ENCODE measurements around the gene OTOA.
A peak's percentile ranks its signal among the peaks of the same experiment; 100 is the strongest.
"Not testable (repeated sequence)": the region's sequence is repeated elsewhere in the genome, so short reads cannot be mapped to it uniquely, and the experiment has no call there.

The OTOA gene

DNA sequence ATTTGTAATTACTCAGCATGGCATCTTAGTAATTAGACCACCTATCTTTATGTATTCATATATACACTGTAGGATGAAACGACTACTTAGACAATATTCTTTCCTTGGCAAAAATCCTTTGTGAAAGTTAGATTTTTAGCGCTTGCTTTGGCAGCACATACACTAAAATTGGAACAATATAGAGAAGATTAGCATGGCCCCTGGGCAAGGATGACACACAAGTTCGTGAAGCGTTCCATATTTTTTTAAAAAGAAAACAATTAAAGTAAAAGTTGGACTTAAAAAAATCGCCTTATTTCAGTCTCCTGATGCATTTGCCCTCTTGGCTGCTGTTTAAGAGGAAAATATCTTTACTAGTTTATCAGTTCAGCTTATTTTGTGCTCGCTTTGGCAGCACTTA is 21.9 kb upstream of the OTOA start:
- DNase-seq (ENCODE audit: low spot score), result no peak

GRCh38 chr16:21642861-21643260 is 20.9 kb upstream of the OTOA start:
- no peak for DNase-seq (ENCODE audit: low spot score)

GRCh38 chr16:21643785-21644184 is 20.0 kb upstream of the OTOA start:
- no peak for DNase-seq (ENCODE audit: low spot score)

- no peak for DNase-seq (ENCODE audit: low spot score)
These were observed 19.1 kb upstream of the OTOA start for GRCh38 chr16:21644674-21645073.

DNA sequence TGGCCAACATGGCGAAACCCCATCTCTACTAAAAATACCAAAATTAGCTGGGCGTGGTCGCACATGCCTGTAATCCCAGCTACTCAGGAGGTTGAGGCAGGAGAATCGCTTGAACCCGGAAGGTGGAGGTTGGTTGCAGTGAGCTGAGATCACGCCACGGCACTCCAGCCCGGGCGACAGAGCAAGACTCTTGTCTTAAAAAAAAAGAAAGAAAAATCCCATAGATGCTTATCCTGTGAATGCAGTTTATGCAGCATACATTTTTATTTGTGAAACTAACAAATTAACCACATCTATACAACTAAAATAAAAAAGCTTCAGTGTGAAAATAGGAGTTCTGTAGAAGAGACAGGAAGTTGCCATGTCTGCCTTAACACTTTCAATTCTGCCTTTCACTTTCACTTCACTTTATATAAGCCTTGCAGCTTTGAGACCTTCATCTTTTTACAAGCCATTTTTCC is 18.5 kb upstream of the OTOA start:
- DNase-seq (ENCODE audit: low spot score), result peak; percentile 56

DNA sequence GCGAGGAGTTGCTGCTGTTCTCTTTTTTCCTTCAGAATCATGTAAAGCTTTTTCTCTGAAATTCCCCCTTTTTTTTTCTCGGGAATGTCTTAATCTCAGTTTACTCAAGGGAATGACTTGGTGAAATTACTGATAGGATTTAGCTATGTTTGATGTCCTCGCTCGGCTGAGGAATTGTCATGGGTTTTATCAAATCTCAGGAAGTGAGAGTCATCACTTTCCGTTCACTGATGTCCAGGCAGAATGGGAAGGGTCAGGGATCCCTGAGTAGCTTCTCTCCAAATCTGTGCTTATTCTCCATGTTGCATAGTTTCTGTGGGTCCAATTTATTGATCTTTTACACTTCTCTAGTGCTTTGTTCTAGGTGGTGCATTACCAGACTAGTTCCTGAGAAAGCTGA is 17.7 kb upstream of the OTOA start:
- no peak for DNase-seq (ENCODE audit: low spot score)

DNA sequence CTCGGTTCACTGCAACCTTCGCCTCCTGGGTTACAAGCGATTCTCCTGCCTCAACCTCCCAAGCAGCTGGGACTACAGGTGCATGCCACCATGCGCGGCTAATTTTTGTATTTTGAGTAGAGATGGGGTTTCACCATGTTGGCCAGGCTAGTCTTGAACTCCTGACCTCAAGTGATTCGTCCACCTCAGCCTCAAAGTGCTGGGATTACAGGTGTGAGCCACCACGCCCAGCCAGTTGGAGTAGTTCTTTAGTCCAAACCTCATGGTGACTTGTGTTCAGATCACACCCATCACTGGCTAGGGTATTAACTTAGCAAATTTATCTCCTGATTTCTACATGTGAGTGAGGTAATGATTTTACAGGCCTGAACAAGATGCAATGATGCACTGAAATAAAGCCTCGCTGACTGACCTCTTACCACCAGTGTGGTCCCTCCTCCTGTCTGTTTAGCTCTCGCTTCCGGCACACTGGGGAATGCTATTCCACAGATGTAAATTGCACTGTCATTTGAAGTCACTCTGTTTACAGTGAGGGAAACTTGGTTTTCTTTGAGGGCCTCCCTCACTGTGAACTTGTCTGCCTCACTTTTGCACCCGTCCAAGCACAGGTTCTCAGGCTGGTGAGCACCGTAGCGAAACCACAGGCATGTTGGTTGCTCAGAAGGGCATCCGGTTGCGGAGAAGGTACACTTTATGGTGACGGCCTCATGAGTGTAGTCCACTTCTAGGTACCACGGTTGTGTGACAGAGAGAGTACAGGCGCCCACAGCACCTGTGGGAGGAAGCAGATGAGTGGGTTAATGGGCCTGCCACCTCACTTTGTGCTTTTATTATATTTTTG is 16.8 kb upstream of the OTOA start:
- peak; percentile 90 for DNase-seq (ENCODE audit: low spot score)

GRCh38 chr16:21647562-21648164 is 16.1 kb upstream of the OTOA start:
- DNase-seq (ENCODE audit: low spot score), result no peak

- not testable (repeated sequence) for DNase-seq (ENCODE audit: low spot score)
These were observed 13.9 kb upstream of the OTOA start for GRCh38 chr16:21649826-21650406.

DNA sequence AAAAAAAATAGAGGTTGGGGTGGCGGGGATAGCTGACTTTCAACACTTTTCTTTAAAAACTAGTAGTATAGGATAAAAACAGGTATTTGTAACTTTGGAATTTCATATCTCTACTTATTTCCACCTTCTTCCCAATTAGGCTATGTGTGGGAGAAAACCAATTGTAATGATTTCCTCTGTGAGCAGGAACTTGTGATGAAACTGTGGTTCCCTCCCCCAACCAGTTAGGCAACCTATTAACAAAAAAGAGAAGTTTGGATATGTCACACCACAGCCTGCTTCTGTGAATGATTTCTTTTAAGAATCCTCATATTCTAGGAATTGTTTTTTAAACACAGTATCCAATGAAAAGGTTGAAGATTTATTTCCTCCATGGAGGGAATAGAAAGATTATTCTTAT is 13.2 kb upstream of the OTOA start:
- no peak for DNase-seq (ENCODE audit: low spot score)

GRCh38 chr16:21651515-21651914 is 12.3 kb upstream of the OTOA start:
- no peak for DNase-seq (ENCODE audit: low spot score)

DNA sequence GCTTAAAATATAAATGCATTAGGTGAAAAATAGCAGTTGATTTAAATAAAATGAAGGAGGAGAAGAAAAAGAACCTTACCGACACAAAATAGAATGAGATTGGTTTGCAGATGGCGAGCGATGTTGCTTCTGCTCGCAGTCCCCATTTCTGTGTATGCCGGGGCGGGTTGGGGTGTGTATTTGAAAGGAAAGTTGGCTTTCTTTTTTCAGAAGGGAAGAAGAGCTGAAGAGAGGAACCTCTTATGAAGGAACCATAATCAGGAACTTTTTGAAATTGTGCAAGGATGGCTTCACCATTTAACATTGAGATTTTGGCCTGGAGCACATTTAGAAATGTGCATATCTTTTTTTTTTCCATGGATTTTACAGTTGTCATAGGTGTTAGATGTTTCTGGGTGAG is 11.3 kb upstream of the OTOA start, which contains the start of gene IGSF6:
TSS of gene IGSF6 (minus strand) at position 156 of the 400 bp plus-strand sequence. CDS start at position 146, 10 bp downstream.
- DNase-seq (ENCODE audit: low spot score), result no peak

- DNase-seq (ENCODE audit: low spot score), result no peak
These were observed 10.2 kb upstream of the OTOA start for GRCh38 chr16:21653571-21653970.

DNA sequence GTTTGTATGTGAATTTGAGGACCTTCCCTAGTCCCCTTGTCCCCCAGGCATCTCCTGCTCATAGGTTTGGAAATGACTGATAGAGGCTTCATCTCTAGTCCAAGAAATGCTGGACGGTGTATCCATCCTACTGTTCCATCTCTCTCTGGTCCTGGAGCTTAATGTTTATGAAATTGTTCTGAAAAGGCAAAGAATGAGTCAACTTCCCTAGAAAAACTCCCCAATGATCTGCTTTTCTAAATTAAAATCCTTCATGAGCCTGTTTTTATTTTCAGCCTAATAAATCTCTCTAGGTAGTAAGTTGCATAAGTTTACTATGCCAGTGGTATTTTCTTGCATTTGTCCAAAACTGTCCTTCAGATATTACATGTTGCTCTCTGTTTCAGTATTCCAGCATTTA is 9.3 kb upstream of the OTOA start:
- DNase-seq (ENCODE audit: low spot score), result no peak

DNA sequence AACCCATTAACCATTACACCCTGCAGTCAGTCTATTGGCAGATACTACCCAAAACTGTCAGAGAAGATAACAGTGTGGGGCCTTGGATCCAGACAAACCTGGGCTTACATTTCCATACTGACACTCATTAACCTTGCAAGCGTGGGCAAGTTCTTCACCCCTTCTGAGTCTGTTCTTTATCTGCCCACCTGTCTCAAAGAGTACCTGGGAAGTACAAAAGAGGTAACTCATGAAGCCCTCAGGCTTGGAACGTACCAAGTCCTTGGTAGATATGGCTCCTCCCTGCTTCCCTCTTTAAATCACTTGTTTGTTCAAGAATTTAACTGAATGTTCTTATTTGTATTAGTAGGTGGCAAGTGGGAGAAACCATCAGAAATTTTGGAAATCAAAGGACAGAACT is 8.9 kb upstream of the OTOA start:
- no peak for DNase-seq (ENCODE audit: low spot score)

DNA sequence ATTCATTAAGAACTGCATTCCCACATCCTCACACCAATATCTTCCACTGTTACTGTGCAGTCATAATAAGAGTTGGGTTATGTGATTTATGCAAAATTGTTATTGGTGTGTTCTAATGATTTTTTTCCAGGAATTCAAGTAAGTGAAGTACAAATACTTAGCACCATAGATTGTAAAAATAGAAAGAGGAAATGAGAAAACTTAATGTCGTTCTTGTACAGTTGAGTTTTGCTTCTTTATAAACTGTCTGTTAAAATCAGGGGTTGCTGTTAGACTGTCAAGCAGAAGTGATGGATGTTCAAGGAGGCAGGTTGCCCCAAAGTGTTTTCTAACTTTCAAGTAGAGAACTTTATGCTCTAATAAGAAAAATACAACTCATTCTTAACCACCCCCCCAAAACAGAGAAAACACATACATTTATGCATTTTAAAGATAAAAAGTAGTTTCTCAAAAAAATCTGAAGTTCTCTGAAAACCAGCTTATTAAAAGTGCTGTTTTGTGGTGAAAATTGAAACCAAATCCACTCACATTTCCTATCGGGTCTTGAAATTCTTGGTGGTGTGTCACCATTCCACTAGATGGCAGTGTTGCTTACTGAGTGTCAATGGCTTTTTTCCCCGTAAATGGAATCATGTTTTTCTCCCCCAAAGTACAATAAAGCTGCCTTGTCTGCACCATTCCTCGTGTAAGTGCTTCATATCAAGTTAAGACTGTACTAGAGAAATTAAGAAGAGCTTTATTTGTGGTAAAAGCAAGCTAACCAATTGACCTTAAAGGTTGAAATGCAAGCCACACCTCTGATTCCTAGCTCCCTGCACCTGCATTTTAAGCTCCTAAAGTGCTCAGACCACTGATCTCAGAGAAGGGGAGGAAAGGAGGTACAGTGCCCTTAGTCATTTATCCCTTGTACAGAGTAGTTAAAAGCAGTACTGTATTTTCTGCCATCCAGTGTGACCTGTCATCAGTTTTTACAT is 6.7 kb upstream of the OTOA start:
- peak; percentile 75 for DNase-seq (ENCODE audit: low spot score)

DNA sequence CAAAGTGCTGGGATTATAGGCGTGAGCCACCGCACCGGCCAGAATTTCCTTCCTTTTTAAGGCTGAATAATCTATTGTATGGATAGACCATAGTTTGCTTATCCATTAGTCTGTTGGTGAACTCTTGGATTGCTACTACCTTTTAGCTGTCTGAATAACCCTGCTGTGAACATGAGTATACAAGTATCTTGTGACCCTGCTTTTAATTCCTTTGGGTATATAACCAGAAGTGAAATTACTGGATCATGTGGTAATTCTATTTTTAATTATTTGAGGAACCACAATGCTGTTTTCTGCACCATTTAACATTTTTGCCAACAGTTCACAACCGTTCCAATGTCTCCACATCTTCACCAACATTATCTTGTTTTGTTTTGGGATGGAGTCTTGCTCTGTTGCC is 4.6 kb upstream of the OTOA start:
- no peak for DNase-seq (ENCODE audit: low spot score)

DNA sequence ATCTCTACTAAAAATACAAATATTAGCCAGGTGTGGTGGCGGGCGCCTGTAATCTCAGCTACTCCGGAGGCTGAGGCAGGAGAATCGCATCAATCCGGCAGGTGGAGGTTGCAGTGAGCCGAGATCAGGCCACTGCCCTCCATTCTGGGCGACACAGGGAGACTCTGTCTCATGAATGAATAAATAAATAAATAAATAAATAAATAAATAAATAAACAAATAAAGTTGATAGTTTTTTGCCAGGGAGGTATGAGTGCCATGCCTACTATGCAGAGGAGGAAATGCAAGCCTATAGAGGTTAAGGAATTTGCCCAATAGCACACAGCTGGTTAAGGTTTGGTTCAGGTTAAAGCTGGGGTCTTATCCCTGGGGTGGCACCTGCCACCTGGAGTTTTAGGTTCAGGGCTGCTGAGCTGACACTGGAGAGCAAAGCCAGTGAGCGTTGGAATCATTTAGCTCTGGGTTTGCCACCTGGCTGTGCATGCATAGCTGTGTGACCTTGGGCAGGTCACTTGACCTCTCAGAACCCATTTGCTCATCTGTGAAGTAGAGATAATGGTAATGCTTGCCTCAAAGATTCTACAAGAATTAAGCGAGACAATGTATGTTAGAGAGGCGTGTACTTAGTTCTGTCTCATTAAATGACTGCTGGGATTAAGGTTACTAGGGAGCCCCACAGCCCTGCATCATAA is 1.2 kb downstream of the OTOA start:
- no peak for DNase-seq (ENCODE audit: low spot score)

GRCh38 chr16:21666772-21667171 is 3.0 kb downstream of the OTOA start:
- no peak for DNase-seq (ENCODE audit: low spot score)

- no peak for DNase-seq (ENCODE audit: low spot score)
These were observed 3.8 kb downstream of the OTOA start for GRCh38 chr16:21667575-21667974.

DNA sequence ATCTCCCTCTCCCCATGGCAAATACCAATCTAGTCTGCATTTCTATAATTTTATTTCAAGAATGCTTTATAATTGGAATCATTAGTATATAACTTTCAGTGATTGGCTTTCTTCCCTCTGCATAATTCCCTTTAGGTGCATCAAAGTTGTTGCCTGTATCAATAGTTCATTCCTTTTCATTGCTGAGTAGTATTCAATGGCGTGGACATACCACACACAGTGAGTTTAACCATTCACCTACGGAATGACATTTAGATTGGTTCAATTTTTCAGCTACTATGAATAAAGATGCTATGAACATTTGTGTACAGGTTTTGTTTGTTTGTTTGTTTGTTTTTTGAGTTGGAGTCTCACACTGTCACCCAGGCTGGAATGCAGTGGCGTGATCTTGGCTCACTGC is 9.7 kb downstream of the OTOA start:
- no peak for DNase-seq (ENCODE audit: low spot score)

All from CD4-positive, alpha-beta T cell treated with Interleukin-2 at 100 ng/mL for 4 hours (primary cell).